ENCODE measurements around the gene SRM.

SRM gene

DNA sequence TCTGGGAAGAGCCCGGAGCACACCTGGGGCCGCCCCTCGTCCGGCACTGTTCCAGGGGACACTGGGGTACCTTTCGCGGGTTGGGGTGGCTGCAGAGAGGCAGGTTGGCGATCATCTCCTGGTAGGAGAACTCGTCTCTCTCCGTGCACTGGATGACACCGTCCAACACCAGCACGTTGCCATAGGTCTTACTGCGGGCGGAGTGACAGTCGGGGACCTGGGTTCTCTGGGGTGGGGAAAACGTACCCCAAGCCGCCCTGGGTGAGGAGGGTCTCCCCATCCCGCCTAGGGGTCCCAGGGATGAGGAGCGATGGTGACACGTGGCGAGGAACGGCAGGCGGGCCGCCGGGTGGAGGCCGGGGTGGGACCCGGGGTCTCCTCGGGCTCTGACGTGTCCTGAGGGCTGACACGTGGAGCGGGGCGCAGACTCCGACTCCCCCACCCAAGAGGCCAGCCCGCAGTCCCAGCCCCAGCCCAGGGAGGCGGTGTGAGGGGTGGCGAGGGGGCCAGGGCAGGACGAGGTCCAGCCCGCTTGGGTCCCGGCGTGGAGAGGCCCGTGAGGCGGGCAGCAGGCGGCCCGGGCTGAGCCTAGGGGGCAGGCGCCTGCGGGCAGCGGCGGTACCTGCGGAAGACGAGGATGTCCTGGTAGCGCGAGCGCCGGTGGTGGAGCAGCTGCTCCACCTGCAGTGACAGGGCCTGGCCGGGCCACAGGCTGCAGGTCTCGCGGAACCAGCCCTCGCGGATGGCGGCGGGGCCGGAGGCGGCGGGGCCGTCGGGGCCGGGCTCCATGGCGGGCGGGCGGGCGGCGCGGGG is 457 bp downstream of the SRM start (continued):
- TF ChIP-seq ZNF335 (tag by site-specific recombination; conservative IDR thresholded peaks at IDR 0.05), result peak; percentile 60; the same call in 1 of the 2 replicates
- no peak for TF ChIP-seq ZNF843 (tag by site-specific recombination; IDR thresholded peaks at IDR 0.05)
- TF ChIP-seq SCRT2 (tag by site-specific recombination; IDR thresholded peaks at IDR 0.05), result no peak
- TF ChIP-seq ZNF350 (tag by site-specific recombination; IDR thresholded peaks at IDR 0.05), result no peak
- TF ChIP-seq ZNF514 (tag by site-specific recombination; IDR thresholded peaks at IDR 0.05), result no peak
- TF ChIP-seq, protein P1, sequence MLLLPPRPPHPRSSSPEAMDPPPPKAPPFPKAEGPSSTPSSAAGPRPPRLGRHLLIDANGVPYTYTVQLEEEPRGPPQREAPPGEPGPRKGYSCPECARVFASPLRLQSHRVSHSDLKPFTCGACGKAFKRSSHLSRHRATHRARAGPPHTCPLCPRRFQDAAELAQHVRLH (tag by site-specific recombination; IDR thresholded peaks at IDR 0.05), result no peak
- TF ChIP-seq GLI4 (tag by site-specific recombination; IDR thresholded peaks at IDR 0.05), result no peak
- no peak; the same call in 1 of the 2 replicates for TF ChIP-seq SP2 (tag by site-specific recombination; IDR thresholded peaks at IDR 0.05)

DNA sequence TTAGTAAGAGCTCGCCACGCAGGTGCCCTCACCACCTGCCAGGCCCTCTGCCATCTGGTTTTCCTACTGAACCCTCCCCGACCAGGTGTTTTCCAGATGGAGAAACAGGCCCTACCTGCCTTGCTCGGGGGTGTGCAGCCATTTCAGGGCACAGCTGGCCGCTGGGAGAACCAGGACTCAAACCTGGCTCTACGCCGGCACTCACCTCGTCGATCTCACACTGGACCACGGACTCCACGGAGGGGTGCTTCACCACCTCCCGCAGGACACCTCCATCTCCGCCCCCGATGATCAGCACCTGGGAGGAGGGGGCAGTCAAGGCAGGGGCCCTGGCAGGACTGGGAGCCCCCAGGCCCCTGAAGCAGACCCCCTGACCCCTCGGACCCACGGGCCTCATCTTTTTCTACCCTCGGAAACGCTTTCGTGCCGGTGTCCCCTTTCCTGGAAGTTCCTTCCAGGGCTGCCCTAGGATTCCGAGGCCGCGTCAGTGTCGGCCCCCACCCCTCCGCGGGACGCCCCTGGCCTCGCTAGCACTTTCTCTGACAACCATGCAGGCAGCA is 1.1 kb downstream of the SRM start:
- Histone ChIP-seq H3K4me1 (ENCODE audit: control insufficient read depth, insufficient read depth, low read length) (no peaks in the 10 kb centered on the region), H3K4me3 (ENCODE audit: low read depth, low read length) (peak overlapping the region; percentile 87), H3K36me3 (ENCODE audit: control insufficient read depth in 2 of 2, insufficient read depth in 1 of 2, low read length in 2 of 2) (peaks cover 19 to 63% of the 10 kb centered on the region in 2 experiments; a peak in 2 of 3 replicates), H3K27ac (ENCODE audit: extremely low read depth, low read depth, low read length) (peak overlapping the region; percentile 94; the same call in 1 of the 2 replicates), H3K9me3 (ENCODE audit: control insufficient read depth, insufficient read depth, low read depth, low read length) (no peaks in the 10 kb centered on the region)
- TF ChIP-seq, protein P2, sequence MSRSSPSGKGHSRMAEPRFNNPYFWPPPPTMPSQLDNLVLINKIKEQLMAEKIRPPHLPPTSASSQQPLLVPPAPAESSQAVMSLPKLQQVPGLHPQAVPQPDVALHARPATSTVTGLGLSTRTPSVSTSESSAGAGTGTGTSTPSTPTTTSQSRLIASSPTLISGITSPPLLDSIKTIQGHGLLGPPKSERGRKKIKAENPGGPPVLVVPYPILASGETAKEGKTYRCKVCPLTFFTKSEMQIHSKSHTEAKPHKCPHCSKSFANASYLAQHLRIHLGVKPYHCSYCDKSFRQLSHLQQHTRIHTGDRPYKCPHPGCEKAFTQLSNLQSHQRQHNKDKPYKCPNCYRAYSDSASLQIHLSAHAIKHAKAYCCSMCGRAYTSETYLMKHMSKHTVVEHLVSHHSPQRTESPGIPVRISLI (tag by site-specific recombination; IDR thresholded peaks at IDR 0.05), result 0 out of 2 replicates have a peak, but pooled peaks have one; percentile 42
- no peak for TF ChIP-seq ZNF416 (tag by site-specific recombination; IDR thresholded peaks at IDR 0.05)
- TF ChIP-seq, protein P3, sequence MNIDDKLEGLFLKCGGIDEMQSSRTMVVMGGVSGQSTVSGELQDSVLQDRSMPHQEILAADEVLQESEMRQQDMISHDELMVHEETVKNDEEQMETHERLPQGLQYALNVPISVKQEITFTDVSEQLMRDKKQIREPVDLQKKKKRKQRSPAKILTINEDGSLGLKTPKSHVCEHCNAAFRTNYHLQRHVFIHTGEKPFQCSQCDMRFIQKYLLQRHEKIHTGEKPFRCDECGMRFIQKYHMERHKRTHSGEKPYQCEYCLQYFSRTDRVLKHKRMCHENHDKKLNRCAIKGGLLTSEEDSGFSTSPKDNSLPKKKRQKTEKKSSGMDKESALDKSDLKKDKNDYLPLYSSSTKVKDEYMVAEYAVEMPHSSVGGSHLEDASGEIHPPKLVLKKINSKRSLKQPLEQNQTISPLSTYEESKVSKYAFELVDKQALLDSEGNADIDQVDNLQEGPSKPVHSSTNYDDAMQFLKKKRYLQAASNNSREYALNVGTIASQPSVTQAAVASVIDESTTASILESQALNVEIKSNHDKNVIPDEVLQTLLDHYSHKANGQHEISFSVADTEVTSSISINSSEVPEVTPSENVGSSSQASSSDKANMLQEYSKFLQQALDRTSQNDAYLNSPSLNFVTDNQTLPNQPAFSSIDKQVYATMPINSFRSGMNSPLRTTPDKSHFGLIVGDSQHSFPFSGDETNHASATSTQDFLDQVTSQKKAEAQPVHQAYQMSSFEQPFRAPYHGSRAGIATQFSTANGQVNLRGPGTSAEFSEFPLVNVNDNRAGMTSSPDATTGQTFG (tag by site-specific recombination; IDR thresholded peaks at IDR 0.05; ENCODE audit: borderline replicate concordance), result no peak
- TF ChIP-seq ZNF140 (tag by site-specific recombination; IDR thresholded peaks at IDR 0.05), result no peak
- no peak for TF ChIP-seq ZNF677 (tag by site-specific recombination; IDR thresholded peaks at IDR 0.05)
- TF ChIP-seq, protein P4, sequence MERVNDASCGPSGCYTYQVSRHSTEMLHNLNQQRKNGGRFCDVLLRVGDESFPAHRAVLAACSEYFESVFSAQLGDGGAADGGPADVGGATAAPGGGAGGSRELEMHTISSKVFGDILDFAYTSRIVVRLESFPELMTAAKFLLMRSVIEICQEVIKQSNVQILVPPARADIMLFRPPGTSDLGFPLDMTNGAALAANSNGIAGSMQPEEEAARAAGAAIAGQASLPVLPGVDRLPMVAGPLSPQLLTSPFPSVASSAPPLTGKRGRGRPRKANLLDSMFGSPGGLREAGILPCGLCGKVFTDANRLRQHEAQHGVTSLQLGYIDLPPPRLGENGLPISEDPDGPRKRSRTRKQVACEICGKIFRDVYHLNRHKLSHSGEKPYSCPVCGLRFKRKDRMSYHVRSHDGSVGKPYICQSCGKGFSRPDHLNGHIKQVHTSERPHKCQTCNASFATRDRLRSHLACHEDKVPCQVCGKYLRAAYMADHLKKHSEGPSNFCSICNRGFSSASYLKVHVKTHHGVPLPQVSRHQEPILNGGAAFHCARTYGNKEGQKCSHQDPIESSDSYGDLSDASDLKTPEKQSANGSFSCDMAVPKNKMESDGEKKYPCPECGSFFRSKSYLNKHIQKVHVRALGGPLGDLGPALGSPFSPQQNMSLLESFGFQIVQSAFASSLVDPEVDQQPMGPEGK (tag by site-specific recombination; IDR thresholded peaks at IDR 0.05), result 0 out of 2 replicates have a peak, but pooled peaks have one; percentile 41
- TF ChIP-seq, protein P5, sequence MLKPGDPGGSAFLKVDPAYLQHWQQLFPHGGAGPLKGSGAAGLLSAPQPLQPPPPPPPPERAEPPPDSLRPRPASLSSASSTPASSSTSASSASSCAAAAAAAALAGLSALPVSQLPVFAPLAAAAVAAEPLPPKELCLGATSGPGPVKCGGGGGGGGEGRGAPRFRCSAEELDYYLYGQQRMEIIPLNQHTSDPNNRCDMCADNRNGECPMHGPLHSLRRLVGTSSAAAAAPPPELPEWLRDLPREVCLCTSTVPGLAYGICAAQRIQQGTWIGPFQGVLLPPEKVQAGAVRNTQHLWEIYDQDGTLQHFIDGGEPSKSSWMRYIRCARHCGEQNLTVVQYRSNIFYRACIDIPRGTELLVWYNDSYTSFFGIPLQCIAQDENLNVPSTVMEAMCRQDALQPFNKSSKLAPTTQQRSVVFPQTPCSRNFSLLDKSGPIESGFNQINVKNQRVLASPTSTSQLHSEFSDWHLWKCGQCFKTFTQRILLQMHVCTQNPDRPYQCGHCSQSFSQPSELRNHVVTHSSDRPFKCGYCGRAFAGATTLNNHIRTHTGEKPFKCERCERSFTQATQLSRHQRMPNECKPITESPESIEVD (tag by site-specific recombination; IDR thresholded peaks at IDR 0.05), result no peak
- TF ChIP-seq ZNF548 (tag by site-specific recombination; IDR thresholded peaks at IDR 0.05), result no peak
- TF ChIP-seq ZFP41 (tag by site-specific recombination; IDR thresholded peaks at IDR 0.05; ENCODE audit: borderline replicate concordance), result no peak
- peak; percentile 67 for TF ChIP-seq ZNF341 (tag by site-specific recombination; IDR thresholded peaks at IDR 0.05; ENCODE audit: low read depth)
- TF ChIP-seq ZNF514 (tag by site-specific recombination; IDR thresholded peaks at IDR 0.05), result no peak
- TF ChIP-seq, protein P6, sequence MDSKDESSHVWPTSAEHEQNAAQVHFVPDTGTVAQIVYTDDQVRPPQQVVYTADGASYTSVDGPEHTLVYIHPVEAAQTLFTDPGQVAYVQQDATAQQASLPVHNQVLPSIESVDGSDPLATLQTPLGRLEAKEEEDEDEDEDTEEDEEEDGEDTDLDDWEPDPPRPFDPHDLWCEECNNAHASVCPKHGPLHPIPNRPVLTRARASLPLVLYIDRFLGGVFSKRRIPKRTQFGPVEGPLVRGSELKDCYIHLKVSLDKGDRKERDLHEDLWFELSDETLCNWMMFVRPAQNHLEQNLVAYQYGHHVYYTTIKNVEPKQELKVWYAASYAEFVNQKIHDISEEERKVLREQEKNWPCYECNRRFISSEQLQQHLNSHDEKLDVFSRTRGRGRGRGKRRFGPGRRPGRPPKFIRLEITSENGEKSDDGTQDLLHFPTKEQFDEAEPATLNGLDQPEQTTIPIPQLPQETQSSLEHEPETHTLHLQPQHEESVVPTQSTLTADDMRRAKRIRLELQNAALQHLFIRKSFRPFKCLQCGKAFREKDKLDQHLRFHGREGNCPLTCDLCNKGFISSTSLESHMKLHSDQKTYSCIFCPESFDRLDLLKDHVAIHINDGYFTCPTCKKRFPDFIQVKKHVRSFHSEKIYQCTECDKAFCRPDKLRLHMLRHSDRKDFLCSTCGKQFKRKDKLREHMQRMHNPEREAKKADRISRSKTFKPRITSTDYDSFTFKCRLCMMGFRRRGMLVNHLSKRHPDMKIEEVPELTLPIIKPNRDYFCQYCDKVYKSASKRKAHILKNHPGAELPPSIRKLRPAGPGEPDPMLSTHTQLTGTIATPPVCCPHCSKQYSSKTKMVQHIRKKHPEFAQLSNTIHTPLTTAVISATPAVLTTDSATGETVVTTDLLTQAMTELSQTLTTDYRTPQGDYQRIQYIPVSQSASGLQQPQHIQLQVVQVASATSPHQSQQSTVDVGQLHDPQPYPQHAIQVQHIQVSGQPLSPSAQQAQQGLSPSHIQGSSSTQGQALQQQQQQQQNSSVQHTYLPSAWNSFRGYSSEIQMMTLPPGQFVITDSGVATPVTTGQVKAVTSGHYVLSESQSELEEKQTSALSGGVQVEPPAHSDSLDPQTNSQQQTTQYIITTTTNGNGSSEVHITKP (tag by site-specific recombination; IDR thresholded peaks at IDR 0.05), result peak; percentile 70
- TF ChIP-seq GLIS2 (tag by site-specific recombination; IDR thresholded peaks at IDR 0.05), result peak; percentile 27
- TF ChIP-seq ZNF433 (tag by site-specific recombination; IDR thresholded peaks at IDR 0.05; ENCODE audit: low read depth), result no peak
- POLR2A ChIA-PET, result interaction anchor here (0.5 kb wide), 1 partner anchor 365 kb away, joined by 3 read pairs; no protein-coding TSS in a partner anchor
- CTCF ChIA-PET, result interaction anchor here (0.5 kb wide), 1 partner anchor 51 kb away, joined by 3 read pairs; no protein-coding TSS in a partner anchor

All from HEK293 (cell line).